Testis (tissue), 2 donors: ENCODE results near the gene MAP1B.

ENCODE experiments used
- POLR2A ChIP-seq: fragments of 450-650 bp; IDR thresholded peaks from one replicate; pipeline ENCODE4 v1.6.1; 2017; ENCODE audit warnings: antibody characterized with exemption, mild to moderate bottlenecking, moderate library complexity
- TF ChIP-seq, protein P1 (sequence below), 3 experiments: fragments of 450-650 bp in 2 of 3; fragments of 200-600 bp in 1 of 3; sonication (generic) in 1 of 3; IDR thresholded peaks; one replicate each; pipeline ENCODE4 v1.5.1; 2016 to 2019; ENCODE audit warnings: antibody characterized with exemption in 3 of 3, mild to moderate bottlenecking in 2 of 3, moderate library complexity in 1 of 3

DNA sequence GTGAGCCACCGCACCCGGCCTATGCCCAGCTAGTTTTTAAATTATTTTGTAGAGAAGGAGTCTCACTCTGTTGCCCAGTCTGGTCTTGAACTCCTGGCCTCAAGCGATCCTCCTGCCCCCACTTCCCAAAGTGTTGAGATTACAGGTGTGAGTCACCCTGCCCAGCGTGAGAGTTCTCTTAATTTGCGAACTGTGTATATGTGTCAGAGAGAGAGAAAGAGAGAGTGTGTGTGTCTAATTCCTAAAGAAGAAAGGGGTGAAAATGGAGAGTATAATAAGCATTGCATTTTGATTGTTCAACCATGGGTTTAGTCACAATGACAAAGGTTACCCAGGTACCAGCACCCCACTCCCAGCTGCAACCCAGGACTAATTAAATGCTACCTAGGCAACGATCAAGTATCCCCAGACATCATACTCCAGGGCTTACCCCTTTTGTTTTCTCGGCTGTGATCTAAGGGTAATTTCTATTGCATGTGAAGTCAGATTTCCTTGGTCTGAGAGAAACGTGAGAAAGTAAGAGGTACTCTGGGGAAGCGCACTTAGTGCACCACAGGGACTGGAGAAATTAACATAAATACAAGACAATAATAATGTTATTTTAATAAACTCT, 16.6 kb downstream of the MAP1B start:
- TF ChIP-seq, protein P1, sequence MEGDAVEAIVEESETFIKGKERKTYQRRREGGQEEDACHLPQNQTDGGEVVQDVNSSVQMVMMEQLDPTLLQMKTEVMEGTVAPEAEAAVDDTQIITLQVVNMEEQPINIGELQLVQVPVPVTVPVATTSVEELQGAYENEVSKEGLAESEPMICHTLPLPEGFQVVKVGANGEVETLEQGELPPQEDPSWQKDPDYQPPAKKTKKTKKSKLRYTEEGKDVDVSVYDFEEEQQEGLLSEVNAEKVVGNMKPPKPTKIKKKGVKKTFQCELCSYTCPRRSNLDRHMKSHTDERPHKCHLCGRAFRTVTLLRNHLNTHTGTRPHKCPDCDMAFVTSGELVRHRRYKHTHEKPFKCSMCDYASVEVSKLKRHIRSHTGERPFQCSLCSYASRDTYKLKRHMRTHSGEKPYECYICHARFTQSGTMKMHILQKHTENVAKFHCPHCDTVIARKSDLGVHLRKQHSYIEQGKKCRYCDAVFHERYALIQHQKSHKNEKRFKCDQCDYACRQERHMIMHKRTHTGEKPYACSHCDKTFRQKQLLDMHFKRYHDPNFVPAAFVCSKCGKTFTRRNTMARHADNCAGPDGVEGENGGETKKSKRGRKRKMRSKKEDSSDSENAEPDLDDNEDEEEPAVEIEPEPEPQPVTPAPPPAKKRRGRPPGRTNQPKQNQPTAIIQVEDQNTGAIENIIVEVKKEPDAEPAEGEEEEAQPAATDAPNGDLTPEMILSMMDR (IDR thresholded peaks at IDR 0.05), result no peak
- no peak for TF ChIP-seq POLR2A
